AG10803 (cell line): ENCODE results near the gene CASTOR1.

Experiments
- DNase-seq: peaks from one replicate; pipeline ENCODE4 v3.0.0; 2010; ENCODE audit warnings: low read depth
- H3K4me3 ChIP-seq: 2 replicates; pipeline ENCODE4 v1.5.1; 2011; ENCODE audit warnings: mild to moderate bottlenecking, low read length, control low read depth
- TF ChIP-seq, protein P1 (sequence below): conservative IDR thresholded peaks from 2 replicates; pipeline ENCODE4 v1.5.1; 2011; ENCODE audit warnings: mild to moderate bottlenecking, low read length, control low read depth, inconsistent platforms

The CASTOR1 gene

DNA sequence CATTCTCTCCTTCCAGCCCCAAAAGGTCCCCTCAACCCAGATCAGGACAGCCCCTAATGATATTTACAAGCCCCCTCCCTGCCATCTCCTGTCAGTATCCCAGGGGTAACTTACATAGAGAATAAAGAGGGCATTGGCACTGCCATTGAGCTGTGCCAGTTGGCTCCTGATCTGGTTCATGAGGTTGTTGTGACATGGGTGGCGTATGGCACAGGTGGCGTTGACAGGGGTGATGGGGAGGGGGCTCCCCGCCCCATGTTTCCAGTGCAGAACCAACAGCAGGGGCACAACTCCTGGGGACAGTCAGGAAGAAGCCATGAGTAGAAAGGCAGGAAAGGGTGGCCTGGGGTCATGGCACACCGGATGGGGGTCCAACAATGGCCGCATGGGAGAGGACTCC is 44.7 kb downstream of the CASTOR1 start:
- no peak for DNase-seq
- no peak overlapping the region for H3K4me3 ChIP-seq
- TF ChIP-seq, protein P1, sequence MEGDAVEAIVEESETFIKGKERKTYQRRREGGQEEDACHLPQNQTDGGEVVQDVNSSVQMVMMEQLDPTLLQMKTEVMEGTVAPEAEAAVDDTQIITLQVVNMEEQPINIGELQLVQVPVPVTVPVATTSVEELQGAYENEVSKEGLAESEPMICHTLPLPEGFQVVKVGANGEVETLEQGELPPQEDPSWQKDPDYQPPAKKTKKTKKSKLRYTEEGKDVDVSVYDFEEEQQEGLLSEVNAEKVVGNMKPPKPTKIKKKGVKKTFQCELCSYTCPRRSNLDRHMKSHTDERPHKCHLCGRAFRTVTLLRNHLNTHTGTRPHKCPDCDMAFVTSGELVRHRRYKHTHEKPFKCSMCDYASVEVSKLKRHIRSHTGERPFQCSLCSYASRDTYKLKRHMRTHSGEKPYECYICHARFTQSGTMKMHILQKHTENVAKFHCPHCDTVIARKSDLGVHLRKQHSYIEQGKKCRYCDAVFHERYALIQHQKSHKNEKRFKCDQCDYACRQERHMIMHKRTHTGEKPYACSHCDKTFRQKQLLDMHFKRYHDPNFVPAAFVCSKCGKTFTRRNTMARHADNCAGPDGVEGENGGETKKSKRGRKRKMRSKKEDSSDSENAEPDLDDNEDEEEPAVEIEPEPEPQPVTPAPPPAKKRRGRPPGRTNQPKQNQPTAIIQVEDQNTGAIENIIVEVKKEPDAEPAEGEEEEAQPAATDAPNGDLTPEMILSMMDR: no peak

DNA sequence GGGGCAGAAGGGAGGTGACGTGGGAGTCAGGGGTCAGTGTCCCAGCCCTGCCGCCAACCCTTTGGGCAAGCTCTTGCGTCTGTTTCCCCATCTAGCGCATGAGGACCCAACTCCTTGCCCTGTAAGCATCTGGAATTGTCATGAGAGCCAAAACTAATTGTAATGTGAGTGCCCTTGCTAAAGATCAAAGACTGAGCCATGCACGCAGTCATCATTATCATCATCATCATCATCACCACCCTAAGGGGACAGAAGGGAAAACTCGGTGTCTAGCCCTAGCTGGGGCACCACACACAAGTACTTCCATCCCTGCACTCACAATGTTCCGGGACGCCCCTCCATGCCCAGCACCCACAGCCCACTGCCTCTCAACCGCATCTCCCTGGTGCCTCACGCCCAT is 45.2 kb downstream of the CASTOR1 start:
- TF ChIP-seq, protein P1: no peak
- no peak for DNase-seq
- H3K4me3 ChIP-seq: no peak overlapping the region

DNA sequence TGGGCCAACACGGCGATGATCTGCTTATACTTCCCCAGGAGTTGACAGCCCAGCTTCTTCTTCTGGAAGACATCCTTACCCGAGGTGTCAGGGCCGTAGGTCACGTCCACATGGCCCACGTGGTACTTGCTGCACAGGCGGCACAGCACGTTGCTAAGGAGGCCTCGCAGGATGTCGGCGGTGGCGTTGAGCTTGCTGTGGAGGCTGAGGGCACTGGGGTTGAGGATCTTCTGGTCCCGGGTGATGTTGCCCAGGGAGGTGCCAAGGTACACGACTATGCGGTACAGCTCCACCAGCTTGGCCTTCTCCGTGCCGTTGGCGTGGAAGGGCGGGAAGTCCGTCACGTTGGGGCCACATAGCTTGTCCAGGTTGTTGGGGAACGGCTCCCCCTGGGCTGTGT is 45.6 kb downstream of the CASTOR1 start:
- no peak for DNase-seq
- no peak overlapping the region for H3K4me3 ChIP-seq
- TF ChIP-seq, protein P1: no peak

DNA sequence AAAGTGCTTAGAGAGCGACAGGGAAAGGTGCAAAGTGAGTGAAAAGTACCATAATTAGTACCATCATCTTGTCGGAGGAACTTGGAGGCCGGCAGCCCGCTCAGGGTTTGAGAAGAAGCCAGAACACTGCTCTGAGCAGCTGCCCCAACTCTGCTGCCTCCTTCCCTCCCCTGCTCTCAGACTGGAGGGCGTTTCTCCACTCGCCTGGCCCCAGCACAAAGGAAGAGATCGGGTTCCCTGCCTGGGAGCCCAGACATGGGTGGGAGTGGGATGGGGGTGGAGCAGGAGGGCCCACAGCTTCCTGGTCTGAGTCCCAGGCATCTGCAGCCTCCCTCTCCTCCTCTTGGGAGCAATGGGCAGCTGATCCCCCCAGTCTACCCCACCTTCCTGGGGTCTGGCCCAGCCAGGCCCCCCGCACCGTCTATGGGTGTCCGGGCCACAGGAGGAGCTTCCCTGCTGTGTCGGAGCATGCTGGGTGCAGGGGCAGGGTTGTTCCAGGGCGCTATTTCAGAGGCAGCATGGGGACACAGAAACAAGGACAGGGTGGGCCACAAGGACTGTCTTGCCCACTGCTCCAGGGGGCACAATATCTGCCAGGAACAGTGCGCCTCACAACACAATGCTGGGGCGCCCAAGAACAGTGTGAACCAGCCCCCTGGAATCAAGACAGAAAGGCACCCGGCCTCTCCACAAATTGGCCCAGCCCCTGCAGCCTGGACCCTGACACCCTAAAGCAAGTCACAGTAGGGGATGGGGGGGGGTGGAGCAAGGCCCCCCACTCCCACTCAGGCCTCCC is 47.5 kb downstream of the CASTOR1 start:
- DNase-seq: no peak

DNA sequence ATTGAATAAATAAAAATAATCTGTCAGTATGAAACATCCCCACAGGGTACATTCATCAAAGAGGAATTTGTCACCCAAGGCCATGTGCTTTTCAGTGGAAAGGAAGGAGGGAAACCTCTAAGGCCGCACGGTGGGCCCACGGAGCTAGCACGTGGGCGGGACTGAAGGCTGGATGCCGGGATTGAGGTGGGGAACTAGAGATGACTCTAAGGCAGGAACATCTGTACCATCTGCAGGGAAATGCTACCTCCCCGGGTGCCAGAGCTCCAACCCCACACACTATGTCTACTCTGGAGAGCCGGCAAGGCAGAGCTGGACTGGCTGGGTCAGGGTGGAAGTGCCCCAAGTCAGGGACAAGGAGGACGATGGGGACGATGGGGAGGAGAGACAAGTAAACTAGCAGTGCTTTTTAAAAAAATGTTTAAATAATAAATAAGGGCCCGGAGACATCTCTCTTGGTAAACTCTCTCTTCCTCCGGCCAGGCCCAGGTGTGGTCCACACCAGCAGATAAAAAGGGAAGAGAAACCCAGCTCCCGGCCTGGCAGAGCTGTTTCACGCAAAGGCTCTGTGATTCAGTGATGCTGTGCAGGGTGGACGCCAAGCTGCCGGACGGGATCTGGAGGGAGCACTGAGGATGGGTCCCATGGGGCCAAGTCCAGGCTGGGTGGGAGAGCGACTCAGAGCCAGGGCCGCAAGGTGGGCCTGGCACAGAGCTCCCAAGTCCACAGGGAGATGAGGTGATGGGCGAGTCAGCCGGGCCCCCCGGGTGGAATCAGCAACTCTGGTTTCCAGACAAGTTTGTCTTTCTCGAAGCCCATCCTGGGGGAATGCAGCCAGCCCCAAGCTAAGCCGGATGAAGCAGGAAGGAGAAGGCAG is 48.5 kb downstream of the CASTOR1 start:
- no peak overlapping the region for H3K4me3 ChIP-seq
- no peak for DNase-seq
- TF ChIP-seq, protein P1: no peak

More for the DNA sequence above, 47.5 kb downstream of the CASTOR1 start:
- TF ChIP-seq, protein P1: no peak
- H3K4me3 ChIP-seq: no peak overlapping the region

DNA sequence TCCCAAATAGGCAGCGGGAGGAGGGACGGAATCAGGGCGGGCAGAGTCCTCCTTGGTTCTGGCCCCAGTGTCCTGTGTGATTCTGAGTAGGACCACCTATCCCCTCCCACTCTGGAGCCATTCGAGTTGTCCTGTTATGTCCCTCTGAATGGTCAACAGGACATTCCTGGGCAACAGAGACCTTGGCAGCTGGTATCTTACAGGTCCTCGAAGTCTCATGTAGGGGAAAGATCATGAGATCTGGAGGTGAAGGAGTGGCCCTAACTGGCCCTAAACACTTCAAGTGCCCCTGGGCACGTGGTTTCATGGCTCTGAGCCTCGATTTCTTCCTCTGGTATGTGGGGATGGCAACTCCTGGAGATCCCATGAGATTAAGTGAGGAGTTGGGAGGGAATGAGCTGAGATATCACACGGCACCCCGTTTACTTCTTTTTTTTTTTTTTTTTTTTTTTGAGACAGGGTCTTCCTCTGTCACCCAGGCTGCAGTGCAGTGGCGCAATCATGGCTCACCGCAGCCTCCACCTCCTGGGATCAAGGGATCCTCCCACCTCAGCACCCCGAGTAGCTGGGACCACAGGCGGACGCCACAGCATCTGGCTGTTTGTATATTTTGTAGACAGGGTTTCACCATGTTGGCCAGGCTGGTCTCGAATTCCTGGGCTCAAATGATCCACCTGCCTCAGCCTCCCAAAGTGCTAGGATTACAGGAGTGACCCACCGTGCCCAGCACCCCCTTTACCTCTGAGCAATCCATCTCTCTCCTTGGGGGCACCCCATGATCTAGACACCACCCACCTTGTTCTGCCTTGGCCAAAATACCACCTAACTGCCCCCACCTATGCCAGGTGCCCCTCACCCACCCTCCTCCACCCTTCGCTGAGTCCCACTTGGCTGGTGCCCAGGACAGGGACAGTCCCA is 49.6 kb downstream of the CASTOR1 start:
- no peak for DNase-seq
- TF ChIP-seq, protein P1: no peak
- H3K4me3 ChIP-seq: no peak overlapping the region
